HG03103 (cell line): ENCODE results near the gene PRDM7.
A peak's percentile ranks its signal among the peaks of the same experiment; 100 is the strongest.
"Not testable (repeated sequence)": the region's sequence is repeated elsewhere in the genome, so short reads cannot be mapped to it uniquely, and the experiment has no call there.

Experiments used
- ATAC-seq: cut with Tn5 transposase; IDR thresholded peaks from one replicate; pipeline ENCODE4 v1.9.1; 2021; ENCODE audit warnings: low read depth; ENCODE audit not compliant: unreplicated experiment

PRDM7 gene

DNA sequence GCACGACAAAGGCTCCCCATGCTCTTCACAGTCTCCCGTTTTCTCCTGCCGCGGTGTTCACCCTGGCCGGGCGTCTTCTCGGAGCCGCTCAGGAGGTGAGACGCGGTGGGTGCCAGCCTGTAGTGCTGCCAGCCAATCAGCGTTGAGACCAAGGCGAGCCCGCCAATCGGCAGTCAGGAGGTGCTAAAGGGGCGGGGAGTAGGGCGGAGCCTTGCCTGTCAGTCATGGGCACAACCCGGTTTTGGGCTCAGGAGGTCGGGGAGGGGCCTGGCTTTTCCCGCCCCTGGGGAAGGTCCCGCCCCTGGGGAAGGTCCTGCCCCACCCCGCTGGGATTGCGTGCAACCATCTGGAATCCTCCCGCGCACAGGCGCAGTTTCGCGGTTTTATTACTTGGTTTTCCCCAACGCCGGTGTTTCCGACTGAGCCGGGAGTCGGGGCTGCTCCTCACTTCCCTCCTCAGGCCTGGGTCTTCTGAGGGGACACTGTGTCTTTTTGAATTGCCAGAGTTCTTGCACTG, at the start of gene PRDM7:
TSS of gene PRDM7 (minus strand) at position 92 of the 517 bp plus-strand sequence. CDS start 1,421 bp downstream, outside the sequence.
- peak; percentile 92 for ATAC-seq

DNA sequence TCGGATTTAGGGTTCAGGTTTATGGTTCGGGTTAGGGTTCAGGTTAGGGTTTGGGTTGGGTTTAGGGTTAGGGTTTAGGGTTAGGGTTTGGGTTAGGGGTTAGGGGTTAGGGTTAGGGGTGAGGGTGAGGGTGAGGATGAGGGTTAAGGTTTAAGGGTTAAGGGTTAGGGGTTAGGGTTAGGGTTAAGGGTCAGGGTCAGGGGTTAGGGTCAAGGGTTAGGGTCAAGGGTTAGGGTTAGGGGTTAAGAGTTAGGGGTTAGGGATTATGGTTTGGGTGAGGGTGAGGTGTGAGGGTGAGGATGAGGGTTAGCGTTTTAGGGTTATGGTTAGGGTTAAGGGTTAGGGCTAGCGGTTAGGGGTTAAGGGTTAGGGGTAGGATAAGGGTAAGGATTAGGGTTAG, 44.7 kb upstream of the PRDM7 start:
- not testable (repeated sequence) for ATAC-seq

DNA sequence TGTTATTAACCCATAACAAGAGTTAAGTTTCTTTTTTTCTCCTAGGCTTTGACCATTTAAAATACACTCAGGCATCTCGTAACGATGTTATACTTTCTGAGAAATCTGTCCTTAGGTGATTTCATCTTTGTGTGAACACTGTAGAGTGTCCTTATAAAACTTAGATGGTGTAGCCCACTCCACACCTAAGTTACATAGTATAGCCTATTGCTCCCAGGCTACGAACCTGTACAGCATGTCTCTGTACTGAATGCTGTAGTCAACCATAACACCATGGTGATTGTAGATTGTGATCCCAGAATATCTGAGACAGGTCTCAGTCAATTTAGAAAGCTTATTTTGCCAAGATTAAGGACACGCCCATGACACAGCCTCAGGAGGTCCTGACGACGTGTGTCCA, 30.5 kb upstream of the PRDM7 start:
- not testable (repeated sequence) for ATAC-seq

DNA sequence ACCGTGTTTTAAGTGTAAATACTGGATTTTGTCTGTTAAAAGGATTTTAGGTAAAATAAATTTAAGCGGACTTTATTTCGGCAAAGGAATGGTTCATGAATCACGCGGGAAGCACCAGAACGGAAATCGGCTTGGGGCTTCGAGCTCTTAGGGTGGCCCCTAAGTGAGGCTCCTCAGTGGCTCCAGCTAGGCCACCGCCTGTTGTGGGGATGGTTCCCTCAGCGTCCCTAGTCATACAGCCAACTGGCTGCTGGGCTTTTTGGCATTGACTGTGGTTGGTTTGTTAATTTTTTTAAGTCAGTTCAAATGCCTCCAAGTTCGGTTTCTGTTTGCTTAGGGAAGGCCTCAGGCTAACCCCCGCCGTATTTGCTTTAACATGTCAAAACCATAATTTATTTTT, 29.9 kb upstream of the PRDM7 start:
- ATAC-seq, result not testable (repeated sequence)

GRCh38 chr16:90106271-90106670, 29.1 kb upstream of the PRDM7 start:
- not testable (repeated sequence) for ATAC-seq

GRCh38 chr16:90104725-90105124, 27.6 kb upstream of the PRDM7 start:
- ATAC-seq, result not testable (repeated sequence)

GRCh38 chr16:90102086-90102884, 25.2 kb upstream of the PRDM7 start:
- not testable (repeated sequence) for ATAC-seq

DNA sequence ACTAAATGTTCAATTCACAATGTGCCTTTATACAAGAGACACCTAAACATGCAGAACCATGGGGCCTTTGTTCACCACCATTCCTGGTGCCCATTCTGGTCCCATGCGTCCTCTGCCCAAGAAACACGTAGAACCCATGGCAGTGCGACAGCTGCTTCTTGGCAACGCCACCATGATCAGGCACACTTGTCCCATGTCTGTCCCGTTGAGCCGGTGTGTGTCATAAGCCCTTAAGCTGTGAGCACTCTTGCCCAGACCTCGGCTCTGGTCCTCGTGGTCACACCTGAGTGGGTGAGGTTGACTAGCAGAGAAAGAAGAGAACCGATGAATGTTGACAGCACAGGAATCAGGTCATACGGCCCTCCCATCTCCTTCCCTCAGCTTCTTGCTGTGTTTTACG, 24.2 kb upstream of the PRDM7 start:
- not testable (repeated sequence) for ATAC-seq

DNA sequence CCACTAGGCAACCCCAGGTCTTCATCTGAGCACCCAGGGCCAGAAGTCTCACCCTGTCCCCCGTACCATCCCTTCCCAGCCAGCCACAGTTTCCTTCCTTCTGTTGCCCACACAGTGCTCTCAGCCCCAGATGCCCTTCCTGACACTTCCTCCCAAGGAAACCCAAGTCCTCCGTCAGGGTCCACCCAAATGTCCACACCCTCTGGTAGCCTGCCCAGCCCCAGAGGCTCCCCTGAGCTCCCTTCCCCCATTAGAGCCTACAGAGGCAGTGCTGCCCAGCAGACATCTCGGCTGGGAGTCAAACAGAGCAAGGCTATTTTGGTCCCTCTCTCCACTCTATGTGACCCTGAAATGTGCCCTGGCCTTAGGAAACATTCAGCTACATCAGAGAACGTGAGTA, 23.7 kb upstream of the PRDM7 start:
- not testable (repeated sequence) for ATAC-seq

DNA sequence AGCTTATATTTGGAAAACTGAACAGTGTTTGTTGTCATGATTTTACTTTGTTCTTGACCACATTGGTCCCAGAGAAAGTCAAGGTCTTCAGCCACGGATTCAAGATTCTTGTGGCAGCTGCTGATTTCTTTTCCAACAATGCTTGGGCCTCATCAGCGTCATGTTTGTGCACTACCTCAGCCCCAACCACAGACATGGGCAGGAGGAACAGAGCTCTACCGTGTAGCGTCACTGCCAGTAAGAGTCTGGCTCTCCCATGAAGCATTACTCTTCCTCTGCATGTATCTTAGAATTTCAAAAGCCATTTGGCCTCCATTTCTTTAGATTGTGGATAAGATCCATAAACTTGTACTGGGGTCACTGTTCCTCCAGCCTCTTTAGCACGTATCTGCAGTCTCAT, 23.1 kb upstream of the PRDM7 start:
- not testable (repeated sequence) for ATAC-seq

GRCh38 chr16:90098936-90099335, 21.8 kb upstream of the PRDM7 start:
- ATAC-seq, result not testable (repeated sequence)

DNA sequence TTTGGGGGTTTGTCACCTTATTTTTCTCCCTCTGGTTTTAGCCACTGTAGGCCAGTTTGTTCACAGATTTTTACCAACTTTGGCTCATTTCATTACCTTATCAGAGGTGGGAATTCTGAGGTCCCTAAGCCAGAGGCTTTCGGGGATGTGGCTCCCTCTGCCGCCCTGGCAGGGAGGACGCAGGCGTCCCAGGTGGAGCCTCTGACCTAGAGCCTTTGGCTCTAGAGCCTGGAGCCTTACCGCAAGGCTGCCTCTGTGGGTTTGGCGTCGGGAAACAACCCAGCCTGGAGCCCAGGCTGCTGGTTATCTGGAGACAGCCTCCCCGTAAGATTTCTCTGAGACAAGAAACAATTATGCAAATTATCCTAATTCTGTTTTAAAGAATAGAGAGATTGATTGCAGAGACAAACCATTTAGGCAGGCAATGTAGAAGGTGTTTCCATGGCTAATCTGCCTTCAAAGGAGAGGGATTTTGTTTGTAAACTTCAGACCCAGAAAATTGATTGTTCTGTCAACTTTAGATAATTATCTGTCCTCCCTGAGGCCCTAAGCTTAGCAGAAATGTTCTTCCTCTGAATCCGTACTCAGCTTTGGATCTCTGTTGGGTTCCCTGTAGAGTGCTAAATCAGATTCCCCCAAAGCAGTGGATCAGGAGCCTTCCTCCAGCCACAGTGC, 20.0 kb upstream of the PRDM7 start:
- not testable (repeated sequence) for ATAC-seq

DNA sequence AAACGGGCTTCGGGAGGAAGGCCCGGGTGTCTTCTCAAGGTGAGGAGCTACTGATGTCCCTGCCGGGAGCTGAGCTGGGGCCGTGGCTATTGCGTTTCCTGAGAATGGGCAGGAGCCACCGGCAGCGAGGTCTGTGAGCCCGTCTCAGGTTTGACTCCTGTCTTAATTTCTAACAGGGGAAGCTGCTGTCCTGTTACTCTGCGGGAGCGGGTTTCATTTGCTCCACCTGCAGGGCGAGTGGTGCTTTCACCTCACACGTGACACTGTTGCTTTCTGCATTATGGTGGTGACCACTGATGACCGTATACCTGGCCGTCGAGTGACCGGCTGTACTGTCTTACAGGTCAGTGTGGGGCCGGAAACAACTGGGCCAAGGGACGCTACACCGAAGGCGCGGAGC, 17.7 kb upstream of the PRDM7 start:
- not testable (repeated sequence) for ATAC-seq

GRCh38 chr16:90094296-90094695, 17.2 kb upstream of the PRDM7 start:
- not testable (repeated sequence) for ATAC-seq

GRCh38 chr16:90093799-90094198, 16.7 kb upstream of the PRDM7 start:
- ATAC-seq, result not testable (repeated sequence)

GRCh38 chr16:90092781-90093180, 15.7 kb upstream of the PRDM7 start:
- ATAC-seq, result not testable (repeated sequence)

- no peak for ATAC-seq
Measured at GRCh38 chr16:90084215-90084950, 7.3 kb upstream of the PRDM7 start.

DNA sequence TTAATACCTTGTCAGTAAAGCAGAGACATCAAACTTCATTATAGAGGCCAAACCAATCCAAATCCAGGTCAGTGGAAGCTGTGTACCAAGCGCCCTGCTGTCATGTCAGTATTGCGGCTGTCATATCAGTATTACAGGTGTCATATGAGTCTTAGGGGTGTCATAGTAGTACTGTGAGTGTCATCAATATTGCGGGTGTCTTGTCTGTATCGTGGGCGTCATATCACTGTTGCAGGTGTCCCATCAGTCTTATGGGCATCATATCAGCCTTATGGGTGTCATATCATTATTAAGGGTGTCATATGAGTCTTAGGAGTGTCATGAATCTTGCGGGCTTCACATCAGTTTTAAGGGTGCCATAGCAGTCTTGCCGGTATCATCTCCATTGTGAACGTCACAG, 6.0 kb upstream of the PRDM7 start:
- no peak for ATAC-seq

DNA sequence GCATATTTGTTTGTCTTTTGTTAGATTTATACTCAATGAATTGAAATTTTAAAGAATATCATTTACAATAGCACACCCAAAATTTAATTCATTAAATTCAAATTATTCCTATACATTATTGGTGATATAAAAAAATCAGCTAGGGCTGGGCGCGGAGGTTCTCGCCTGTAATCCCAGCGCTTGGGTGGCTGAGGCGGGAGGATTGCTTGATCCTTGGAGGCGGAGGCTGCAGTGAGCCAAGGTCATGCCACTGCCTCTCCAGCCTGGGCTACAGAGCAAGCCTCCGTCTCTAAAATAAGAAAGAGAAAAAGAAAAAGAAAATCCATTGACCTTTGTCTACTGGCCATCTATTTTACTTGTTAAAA, 4.5 kb upstream of the PRDM7 start:
- no peak for ATAC-seq

GRCh38 chr16:90078579-90078895, 1.4 kb upstream of the PRDM7 start:
- ATAC-seq, result no peak
